T-helper 22 cell (primary cell): Measurements from ENCODE around the gene SLX9.

Experiments used
- DNase-seq: peaks from one replicate; pipeline ENCODE4 v3.0.0-alpha.2; 2020; ENCODE audit warnings: low read depth

Gene SLX9

GRCh38 chr21:44991538-44992483 lies 52.0 kb downstream of the SLX9 start:
- DNase-seq, result no peak

- DNase-seq, result no peak
Measured at GRCh38 chr21:44992608-44993031, 52.8 kb downstream of the SLX9 start.

GRCh38 chr21:44993321-44994046 lies 53.7 kb downstream of the SLX9 start:
- no peak for DNase-seq

- DNase-seq, result no peak
Measured at GRCh38 chr21:44994047-44994694, 54.3 kb downstream of the SLX9 start.

GRCh38 chr21:44994695-44995342 lies 55.0 kb downstream of the SLX9 start:
- no peak for DNase-seq

- no peak for DNase-seq
Measured at GRCh38 chr21:44995343-44995941, 55.6 kb downstream of the SLX9 start.

- DNase-seq, result no peak
Measured at GRCh38 chr21:44996096-44996495, 56.3 kb downstream of the SLX9 start.

- DNase-seq, result no peak
Measured at GRCh38 chr21:44996501-44996921, 56.7 kb downstream of the SLX9 start.

- DNase-seq, result no peak
Measured at GRCh38 chr21:44996983-44997936, 57.4 kb downstream of the SLX9 start.

GRCh38 chr21:44998086-44998620 lies 58.3 kb downstream of the SLX9 start:
- no peak for DNase-seq

- no peak for DNase-seq
Measured at GRCh38 chr21:44998621-44999427, 59.0 kb downstream of the SLX9 start.

- DNase-seq, result no peak
Measured at GRCh38 chr21:44999428-44999971, 59.7 kb downstream of the SLX9 start.

GRCh38 chr21:44999972-45000636 lies 60.3 kb downstream of the SLX9 start:
- DNase-seq, result no peak

GRCh38 chr21:45000637-45001133 lies 60.9 kb downstream of the SLX9 start:
- no peak for DNase-seq

- DNase-seq, result no peak
Measured at GRCh38 chr21:45001134-45002095, 61.6 kb downstream of the SLX9 start.

GRCh38 chr21:45002381-45003204 lies 62.8 kb downstream of the SLX9 start:
- DNase-seq, result no peak
